GM19193 (cell line): ENCODE results near the gene RPL11.

ENCODE experiments used
- POLR2A ChIP-seq: IDR thresholded peaks from 4 replicates; pipeline ENCODE4 v1.6.1; 2011; ENCODE audit not compliant: insufficient read depth, insufficient read length; ENCODE audit errors: extremely low read depth

The RPL11 gene

GRCh38 chr1:23745515-23745914 lies 53.9 kb downstream of the RPL11 start:
- TF ChIP-seq POLR2A, result no peak
